Measurements from ENCODE around the gene RARB.

The RARB gene

DNA sequence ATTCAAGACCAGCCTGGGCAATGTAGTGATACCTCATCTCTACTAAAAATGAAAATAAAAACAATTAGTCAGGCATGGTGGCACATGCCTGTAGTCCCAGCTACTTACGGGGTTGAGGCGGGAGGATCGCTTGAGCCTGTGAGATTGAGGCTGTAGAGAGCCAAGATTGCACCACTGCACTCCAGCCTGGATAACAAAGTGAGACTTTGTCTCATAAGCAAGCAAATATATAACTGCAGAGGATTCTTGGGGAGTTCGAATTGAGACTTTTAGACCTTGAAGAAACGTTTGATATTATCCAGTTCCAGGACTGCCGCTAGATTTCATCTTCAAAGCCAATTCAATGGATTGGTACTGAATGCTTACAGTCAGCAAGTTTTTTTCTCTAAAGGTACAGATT is 11.9 kb upstream of the RARB start:
- Histone ChIP-seq H3K36me3 (ENCODE audit: control insufficient read depth in 2 of 2, insufficient read depth in 1 of 2, low read length in 2 of 2) (no peaks in the 10 kb centered on the region), H3K9me3 (ENCODE audit: control insufficient read depth, insufficient read depth, low read depth, low read length) (no peaks in the 10 kb centered on the region), H3K4me3 (ENCODE audit: low read depth, low read length) (no peak overlapping the region), H3K4me1 (ENCODE audit: control insufficient read depth, insufficient read depth, low read length) (no peaks in the 10 kb centered on the region), H3K27ac (ENCODE audit: extremely low read depth, low read depth, low read length) (no peak overlapping the region)
- POLR2A ChIA-PET = no interaction called here
- CTCF ChIA-PET = no interaction called here
- TF ChIP-seq GLI4 (tag by site-specific recombination; IDR thresholded peaks at IDR 0.05) (no peak), ZNF626 (tag by site-specific recombination; IDR thresholded peaks at IDR 0.05) (no peak), ZNF324 (tag by site-specific recombination; IDR thresholded peaks at IDR 0.05) (no peak), ZNF777 (tag by site-specific recombination; IDR thresholded peaks at IDR 0.05; ENCODE audit: borderline replicate concordance) (no peak), MEIS1 (CRISPR knock-in tag; IDR thresholded peaks at IDR 0.05; ENCODE audit: borderline replicate concordance) (no peak), OSR2 (tag by site-specific recombination; IDR thresholded peaks at IDR 0.05) (no peak), ZNF10 (tag by site-specific recombination; IDR thresholded peaks at IDR 0.05) (no peak), ZNF76 (tag by site-specific recombination; IDR thresholded peaks at IDR 0.05; ENCODE audit: borderline replicate concordance, low read depth) (no peak), KLF10 (tag by site-specific recombination; IDR thresholded peaks at IDR 0.05) (no peak), ZNF629 (tag by site-specific recombination; IDR thresholded peaks at IDR 0.05) (no peak), ZNF24 (tag by site-specific recombination; IDR thresholded peaks at IDR 0.05) (no peak), GLI2 (tag by site-specific recombination; IDR thresholded peaks at IDR 0.05; ENCODE audit: borderline replicate concordance, low read depth) (no peak), ZNF302 (tag by site-specific recombination; IDR thresholded peaks at IDR 0.05; ENCODE audit: low read depth) (no peak), ZNF16 (tag by site-specific recombination; IDR thresholded peaks at IDR 0.05; ENCODE audit: low read depth) (no peak)
- TF ChIP-seq, protein P1, sequence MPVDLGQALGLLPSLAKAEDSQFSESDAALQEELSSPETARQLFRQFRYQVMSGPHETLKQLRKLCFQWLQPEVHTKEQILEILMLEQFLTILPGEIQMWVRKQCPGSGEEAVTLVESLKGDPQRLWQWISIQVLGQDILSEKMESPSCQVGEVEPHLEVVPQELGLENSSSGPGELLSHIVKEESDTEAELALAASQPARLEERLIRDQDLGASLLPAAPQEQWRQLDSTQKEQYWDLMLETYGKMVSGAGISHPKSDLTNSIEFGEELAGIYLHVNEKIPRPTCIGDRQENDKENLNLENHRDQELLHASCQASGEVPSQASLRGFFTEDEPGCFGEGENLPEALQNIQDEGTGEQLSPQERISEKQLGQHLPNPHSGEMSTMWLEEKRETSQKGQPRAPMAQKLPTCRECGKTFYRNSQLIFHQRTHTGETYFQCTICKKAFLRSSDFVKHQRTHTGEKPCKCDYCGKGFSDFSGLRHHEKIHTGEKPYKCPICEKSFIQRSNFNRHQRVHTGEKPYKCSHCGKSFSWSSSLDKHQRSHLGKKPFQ (tag by site-specific recombination; IDR thresholded peaks at IDR 0.05) = no peak
- TF ChIP-seq, protein P2, sequence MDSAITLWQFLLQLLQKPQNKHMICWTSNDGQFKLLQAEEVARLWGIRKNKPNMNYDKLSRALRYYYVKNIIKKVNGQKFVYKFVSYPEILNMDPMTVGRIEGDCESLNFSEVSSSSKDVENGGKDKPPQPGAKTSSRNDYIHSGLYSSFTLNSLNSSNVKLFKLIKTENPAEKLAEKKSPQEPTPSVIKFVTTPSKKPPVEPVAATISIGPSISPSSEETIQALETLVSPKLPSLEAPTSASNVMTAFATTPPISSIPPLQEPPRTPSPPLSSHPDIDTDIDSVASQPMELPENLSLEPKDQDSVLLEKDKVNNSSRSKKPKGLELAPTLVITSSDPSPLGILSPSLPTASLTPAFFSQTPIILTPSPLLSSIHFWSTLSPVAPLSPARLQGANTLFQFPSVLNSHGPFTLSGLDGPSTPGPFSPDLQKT (IDR thresholded peaks at IDR 0.05; ENCODE audit: borderline replicate concordance, low read depth, low read length) = no peak

DNA sequence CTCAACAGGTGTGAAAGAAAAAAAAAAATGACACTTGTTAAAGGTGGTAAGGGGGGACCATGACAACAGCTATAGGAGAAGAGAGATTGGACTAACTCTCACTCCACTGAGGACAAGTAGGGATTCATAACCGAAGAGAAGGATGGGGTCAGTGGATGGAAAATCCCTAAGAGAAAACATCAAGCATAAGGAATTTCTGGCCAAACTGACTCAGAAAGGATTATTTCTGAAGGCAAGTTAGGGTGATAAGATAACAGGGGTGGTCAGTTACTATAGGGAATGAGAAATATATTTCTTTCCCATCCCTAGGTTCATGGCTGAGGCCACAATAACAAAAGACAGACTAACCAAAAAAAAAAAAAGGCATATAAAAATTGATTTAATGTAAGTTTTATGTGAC is 9.5 kb upstream of the RARB start:
- ChIA-PET POLR2A (no interaction called here), CTCF (interaction anchor here (0.7 kb wide), 1 partner anchor 120 kb away, joined by 4 read pairs; no protein-coding TSS in a partner anchor)
- H3K4me3 ChIP-seq (ENCODE audit: low read depth, low read length) = no peak overlapping the region
- H3K9me3 ChIP-seq (ENCODE audit: control insufficient read depth, insufficient read depth, low read depth, low read length) = no peaks in the 10 kb centered on the region
- no peaks in the 10 kb centered on the region for H3K36me3 ChIP-seq (ENCODE audit: control insufficient read depth in 2 of 2, insufficient read depth in 1 of 2, low read length in 2 of 2)
- no peaks in the 10 kb centered on the region for H3K4me1 ChIP-seq (ENCODE audit: control insufficient read depth, insufficient read depth, low read length)
- no peak overlapping the region for H3K27ac ChIP-seq (ENCODE audit: extremely low read depth, low read depth, low read length)
- TF ChIP-seq GLIS2 (tag by site-specific recombination; IDR thresholded peaks at IDR 0.05) (no peak), ZNF121 (tag by site-specific recombination; IDR thresholded peaks at IDR 0.05) (no peak), ZIC2 (tag by site-specific recombination; IDR thresholded peaks at IDR 0.05) (no peak), ZNF747 (tag by site-specific recombination; IDR thresholded peaks at IDR 0.05) (no peak), KLF9 (tag by site-specific recombination; IDR thresholded peaks at IDR 0.05; ENCODE audit: low read depth) (no peak), WT1 (tag by site-specific recombination; IDR thresholded peaks at IDR 0.05) (no peak), ZNF324 (tag by site-specific recombination; IDR thresholded peaks at IDR 0.05) (no peak), ZNF223 (tag by site-specific recombination; IDR thresholded peaks at IDR 0.05) (no peak), ZNF777 (tag by site-specific recombination; IDR thresholded peaks at IDR 0.05; ENCODE audit: borderline replicate concordance) (no peak)
- TF ChIP-seq, protein P3, sequence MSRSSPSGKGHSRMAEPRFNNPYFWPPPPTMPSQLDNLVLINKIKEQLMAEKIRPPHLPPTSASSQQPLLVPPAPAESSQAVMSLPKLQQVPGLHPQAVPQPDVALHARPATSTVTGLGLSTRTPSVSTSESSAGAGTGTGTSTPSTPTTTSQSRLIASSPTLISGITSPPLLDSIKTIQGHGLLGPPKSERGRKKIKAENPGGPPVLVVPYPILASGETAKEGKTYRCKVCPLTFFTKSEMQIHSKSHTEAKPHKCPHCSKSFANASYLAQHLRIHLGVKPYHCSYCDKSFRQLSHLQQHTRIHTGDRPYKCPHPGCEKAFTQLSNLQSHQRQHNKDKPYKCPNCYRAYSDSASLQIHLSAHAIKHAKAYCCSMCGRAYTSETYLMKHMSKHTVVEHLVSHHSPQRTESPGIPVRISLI (tag by site-specific recombination; IDR thresholded peaks at IDR 0.05) = no peak
- TF ChIP-seq, protein P4, sequence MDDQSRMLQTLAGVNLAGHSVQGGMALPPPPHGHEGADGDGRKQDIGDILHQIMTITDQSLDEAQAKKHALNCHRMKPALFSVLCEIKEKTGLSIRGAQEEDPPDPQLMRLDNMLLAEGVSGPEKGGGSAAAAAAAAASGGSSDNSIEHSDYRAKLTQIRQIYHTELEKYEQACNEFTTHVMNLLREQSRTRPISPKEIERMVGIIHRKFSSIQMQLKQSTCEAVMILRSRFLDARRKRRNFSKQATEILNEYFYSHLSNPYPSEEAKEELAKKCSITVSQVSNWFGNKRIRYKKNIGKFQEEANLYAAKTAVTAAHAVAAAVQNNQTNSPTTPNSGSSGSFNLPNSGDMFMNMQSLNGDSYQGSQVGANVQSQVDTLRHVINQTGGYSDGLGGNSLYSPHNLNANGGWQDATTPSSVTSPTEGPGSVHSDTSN (CRISPR knock-in tag; IDR thresholded peaks at IDR 0.05) = no peak
- TF ChIP-seq, protein P5, sequence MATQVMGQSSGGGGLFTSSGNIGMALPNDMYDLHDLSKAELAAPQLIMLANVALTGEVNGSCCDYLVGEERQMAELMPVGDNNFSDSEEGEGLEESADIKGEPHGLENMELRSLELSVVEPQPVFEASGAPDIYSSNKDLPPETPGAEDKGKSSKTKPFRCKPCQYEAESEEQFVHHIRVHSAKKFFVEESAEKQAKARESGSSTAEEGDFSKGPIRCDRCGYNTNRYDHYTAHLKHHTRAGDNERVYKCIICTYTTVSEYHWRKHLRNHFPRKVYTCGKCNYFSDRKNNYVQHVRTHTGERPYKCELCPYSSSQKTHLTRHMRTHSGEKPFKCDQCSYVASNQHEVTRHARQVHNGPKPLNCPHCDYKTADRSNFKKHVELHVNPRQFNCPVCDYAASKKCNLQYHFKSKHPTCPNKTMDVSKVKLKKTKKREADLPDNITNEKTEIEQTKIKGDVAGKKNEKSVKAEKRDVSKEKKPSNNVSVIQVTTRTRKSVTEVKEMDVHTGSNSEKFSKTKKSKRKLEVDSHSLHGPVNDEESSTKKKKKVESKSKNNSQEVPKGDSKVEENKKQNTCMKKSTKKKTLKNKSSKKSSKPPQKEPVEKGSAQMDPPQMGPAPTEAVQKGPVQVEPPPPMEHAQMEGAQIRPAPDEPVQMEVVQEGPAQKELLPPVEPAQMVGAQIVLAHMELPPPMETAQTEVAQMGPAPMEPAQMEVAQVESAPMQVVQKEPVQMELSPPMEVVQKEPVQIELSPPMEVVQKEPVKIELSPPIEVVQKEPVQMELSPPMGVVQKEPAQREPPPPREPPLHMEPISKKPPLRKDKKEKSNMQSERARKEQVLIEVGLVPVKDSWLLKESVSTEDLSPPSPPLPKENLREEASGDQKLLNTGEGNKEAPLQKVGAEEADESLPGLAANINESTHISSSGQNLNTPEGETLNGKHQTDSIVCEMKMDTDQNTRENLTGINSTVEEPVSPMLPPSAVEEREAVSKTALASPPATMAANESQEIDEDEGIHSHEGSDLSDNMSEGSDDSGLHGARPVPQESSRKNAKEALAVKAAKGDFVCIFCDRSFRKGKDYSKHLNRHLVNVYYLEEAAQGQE (tag by site-specific recombination; IDR thresholded peaks at IDR 0.05) = no peak
- TF ChIP-seq, protein P6, sequence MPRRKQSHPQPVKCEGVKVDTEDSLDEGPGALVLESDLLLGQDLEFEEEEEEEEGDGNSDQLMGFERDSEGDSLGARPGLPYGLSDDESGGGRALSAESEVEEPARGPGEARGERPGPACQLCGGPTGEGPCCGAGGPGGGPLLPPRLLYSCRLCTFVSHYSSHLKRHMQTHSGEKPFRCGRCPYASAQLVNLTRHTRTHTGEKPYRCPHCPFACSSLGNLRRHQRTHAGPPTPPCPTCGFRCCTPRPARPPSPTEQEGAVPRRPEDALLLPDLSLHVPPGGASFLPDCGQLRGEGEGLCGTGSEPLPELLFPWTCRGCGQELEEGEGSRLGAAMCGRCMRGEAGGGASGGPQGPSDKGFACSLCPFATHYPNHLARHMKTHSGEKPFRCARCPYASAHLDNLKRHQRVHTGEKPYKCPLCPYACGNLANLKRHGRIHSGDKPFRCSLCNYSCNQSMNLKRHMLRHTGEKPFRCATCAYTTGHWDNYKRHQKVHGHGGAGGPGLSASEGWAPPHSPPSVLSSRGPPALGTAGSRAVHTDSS (tag by site-specific recombination; IDR thresholded peaks at IDR 0.05) = no peak
